ENCODE data around the gene WNT3A. TPM values are rescaled to one million over a fixed set of nuclear protein-coding genes. Genes with fewer than 3 reads are reported as not detected.

Gene WNT3A
- total and polyA plus RNA-seq, 2 of the 4 experiments (the other 2 are of a cell fraction), result not detected

DNA sequence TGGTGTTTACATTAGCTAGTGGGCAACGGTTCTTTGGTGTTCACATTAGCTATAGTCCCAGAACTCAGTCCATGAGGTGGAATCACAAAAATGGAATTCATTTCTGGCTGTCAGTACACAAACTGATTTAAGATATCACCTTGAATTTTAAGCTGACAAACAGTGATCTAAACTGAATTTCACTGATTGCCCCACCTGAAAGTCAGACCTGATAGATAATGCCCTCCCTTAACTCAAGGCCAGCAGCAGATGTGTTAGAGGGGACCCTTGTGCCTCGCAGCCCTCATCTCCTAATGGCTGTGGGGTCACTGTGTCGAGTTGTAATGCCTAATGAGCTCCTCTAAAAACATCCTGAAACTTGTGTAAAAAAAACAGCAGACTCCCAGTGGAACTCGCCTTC, 84.3 kb downstream of the WNT3A start:
- Histone ChIP-seq H3K18ac (ENCODE audit: low read depth, low read length) (no peak overlapping the region), H2BK120ac (ENCODE audit: low read depth, low read length) (no peak overlapping the region), H3K27ac (ENCODE audit: insufficient read depth, low read length) (no peak overlapping the region), H3K56ac (ENCODE audit: extremely low read depth, insufficient read depth, low read length) (no peak overlapping the region), H2BK5ac (ENCODE audit: low read depth, low read length, poor library complexity, severe bottlenecking) (no peak overlapping the region), H3K4me3 (ENCODE audit: insufficient read depth, low read depth, low read length) (no peak overlapping the region), H3K9me1 (ENCODE audit: insufficient read depth, low read length) (peaks cover 42% of the 10 kb centered on the region), H4K20me1 (ENCODE audit: insufficient read depth, low read length) (peaks cover 100% of the 10 kb centered on the region), H3K4ac (ENCODE audit: low read depth, low read length) (no peak overlapping the region), H3K4me2 (ENCODE audit: low read depth, low read length) (no peak overlapping the region), H3K4me1 (ENCODE audit: control insufficient read depth, insufficient read depth, low read length) (peaks cover 27% of the 10 kb centered on the region), H3K9me3 (ENCODE audit: control insufficient read depth, insufficient read depth, low read length) (peaks cover 9% of the 10 kb centered on the region; the same call in 1 of the 2 replicates), H4K91ac (ENCODE audit: insufficient read depth, low read depth, low read length) (no peak overlapping the region), H2BK15ac (ENCODE audit: low read depth, low read length) (no peak overlapping the region), H2AFZ (replicated peaks; ENCODE audit: low read length, poor library complexity) (no peak overlapping the region), H3K36me3 (ENCODE audit: control insufficient read depth, insufficient read depth, low read length) (peaks cover 27% of the 10 kb centered on the region), H2AK9ac (replicated peaks; ENCODE audit: low read depth, low read length, poor library complexity) (no peak overlapping the region), H2AK5ac (ENCODE audit: low read depth, low read length) (no peak overlapping the region), H3K14ac (replicated peaks; ENCODE audit: low read depth, low read length) (no peak overlapping the region), H4K8ac (ENCODE audit: low read depth in 2 of 2, low read length in 2 of 2) (no peak overlapping the region), H3K79me1 (ENCODE audit: low read depth in 1 of 2, low read length in 2 of 2) (peaks cover 0 to 51% of the 10 kb centered on the region in 2 experiments; a peak in 2 of 4 replicates), H4K5ac (ENCODE audit: low read depth, low read length) (no peak overlapping the region), H3K23ac (ENCODE audit: low read depth, low read length) (no peak overlapping the region), H3K9ac (ENCODE audit: low read depth, low read length) (no peak overlapping the region), H3K27me3 (ENCODE audit: control insufficient read depth, insufficient read depth, low read length) (no peaks in the 10 kb centered on the region), H2BK20ac (ENCODE audit: low read depth, low read length) (no peak overlapping the region)
- dilution Hi-C loops (cut with HindIII; ENCODE audit: low sequenced_read_pairs, unreplicated experiment), result no loop called here
- ATAC-seq (ENCODE audit: low read depth) (no peak), DNase-seq (no peak)
- no TSS peak for BruUV-seq (replicated peaks)
- TF ChIP-seq MAFK (IDR thresholded peaks at IDR 0.05; ENCODE audit: low read depth, low read length), result no peak
- TF ChIP-seq NFE2L2 (IDR thresholded peaks at IDR 0.05; ENCODE audit: low read depth, low read length), result no peak
- no peak for TF ChIP-seq POLR2A (IDR thresholded peaks at IDR 0.05; ENCODE audit: low read depth, low read length)
- no peak for TF ChIP-seq RFX5 (IDR thresholded peaks at IDR 0.05; ENCODE audit: low read depth, low read length)
- ChIA-PET CTCF (interaction anchor here (1.1 kb wide), 1 partner anchor 91 kb away, joined by 3 read pairs; no protein-coding TSS in a partner anchor), POLR2A (ENCODE audit: unreplicated experiment) (interaction anchor here (0.5 kb wide), 1 partner anchor 1259 kb away, joined by 3 read pairs; no protein-coding TSS in a partner anchor)
- in situ Hi-C loops (cut with MboI; ENCODE audit: low sequenced_read_pairs), result no loop called here
- intact Hi-C loops (cut with micrococcal nuclease), result no loop called here
- WGBS, 2 experiments (ENCODE audit: extremely low coverage in 2 of 2, insufficient read length in 1 of 2), result 100% methylated on average over 1 of the region's 4 CpGs; no CpG with 5 or more reads in 1 of the 2 experiments
